Measurements from ENCODE around the gene HCN2. TPM values are rescaled to one million over a fixed set of nuclear protein-coding genes. Genes with fewer than 3 reads are reported as not detected.
A peak's percentile ranks its signal among the peaks of the same experiment; 100 is the strongest.

HCN2 gene
- total and polyA plus RNA-seq, 10 of the 15 experiments (the other 5 are each of a cell fraction or from before 2014, with no cell fraction given): 0.01 to 0.54 (median 0.08) TPM; not detected in 4

DNA sequence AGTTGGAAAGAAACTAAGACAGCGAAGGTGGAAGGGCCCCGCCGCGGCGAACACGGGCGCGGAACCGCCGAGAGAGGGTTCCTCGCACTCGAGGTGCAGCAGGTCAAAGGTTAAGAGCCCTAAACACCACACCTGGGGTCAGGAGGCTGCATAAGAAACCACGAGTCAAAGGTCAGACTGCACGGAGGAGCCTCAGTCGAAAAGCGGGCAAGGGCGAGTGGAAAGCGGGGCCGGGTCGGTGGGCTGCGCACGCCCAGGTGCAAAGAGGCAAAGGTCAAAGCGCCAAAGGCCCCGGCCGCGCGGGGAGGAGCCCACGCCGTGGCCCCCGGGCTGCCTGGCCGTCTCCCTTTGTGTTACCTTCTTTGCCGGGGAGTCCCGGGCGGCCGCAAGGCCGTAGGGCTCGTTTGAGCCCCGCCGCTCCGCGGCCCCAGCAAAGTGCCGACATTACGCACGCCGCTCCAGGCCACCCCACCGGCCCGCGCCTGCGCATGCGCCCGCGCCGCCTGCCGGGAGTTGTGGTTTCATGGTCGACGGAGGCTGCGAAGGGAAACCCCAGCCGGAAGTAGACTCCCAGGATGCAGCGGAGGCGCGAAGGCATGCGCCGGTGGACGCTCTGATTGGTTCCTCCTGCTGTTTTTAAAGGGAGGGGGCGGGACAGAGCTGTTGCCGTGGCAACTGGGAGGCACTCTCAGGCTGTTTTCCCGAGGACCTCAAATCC is 43.5 kb downstream of the HCN2 start, which contains the start of gene POLRMT (continued):
- no peak for TF ChIP-seq MTA3 (IDR thresholded peaks at IDR 0.05; ENCODE audit: borderline replicate concordance, low read length)
- no peak for TF ChIP-seq ZBED1 (IDR thresholded peaks at IDR 0.05; ENCODE audit: borderline replicate concordance)
- no peak for TF ChIP-seq HDGF (IDR thresholded peaks at IDR 0.05)
- TF ChIP-seq SUZ12 (IDR thresholded peaks at IDR 0.05; ENCODE audit: unreplicated experiment): no peak
- TF ChIP-seq TBL1XR1 (IDR thresholded peaks at IDR 0.05; ENCODE audit: low read depth, low read length): no peak
- no peak for TF ChIP-seq PAX8 (IDR thresholded peaks at IDR 0.05)
- TF ChIP-seq NFXL1 (IDR thresholded peaks at IDR 0.05; ENCODE audit: borderline replicate concordance): no peak
- no peak for TF ChIP-seq MYB (IDR thresholded peaks at IDR 0.05; ENCODE audit: borderline replicate concordance, low read depth, low read length)
- TF ChIP-seq FOS (IDR thresholded peaks at IDR 0.05; ENCODE audit: borderline replicate concordance, extremely low read depth, insufficient read length): no peak
- TF ChIP-seq HSF1 (IDR thresholded peaks at IDR 0.05; ENCODE audit: low read depth, low read length): no peak
- no peak for TF ChIP-seq EED (IDR thresholded peaks at IDR 0.05; ENCODE audit: low read depth)
- TF ChIP-seq ESRRA (IDR thresholded peaks at IDR 0.05; ENCODE audit: low read length): peak; percentile 50; the same call in 1 of the 2 replicates
- TF ChIP-seq SP1 (IDR thresholded peaks at IDR 0.05; ENCODE audit: low read depth, low read length): peak; percentile 90
- peak; percentile 56; the same call in 1 of the 2 replicates for TF ChIP-seq SIN3A (IDR thresholded peaks at IDR 0.05; ENCODE audit: low read depth, low read length)
- no peak for TF ChIP-seq ZNF384 (IDR thresholded peaks at IDR 0.05; ENCODE audit: borderline replicate concordance, low read depth, low read length)
- no peak for TF ChIP-seq TCF7 (IDR thresholded peaks at IDR 0.05; ENCODE audit: borderline replicate concordance)
- no peak for TF ChIP-seq POU2F2 (IDR thresholded peaks at IDR 0.05; ENCODE audit: borderline replicate concordance, low read depth, low read length)
- 0 out of 2 replicates have a peak, but pooled peaks have one; percentile 33 for TF ChIP-seq NBN (IDR thresholded peaks at IDR 0.05)
- TF ChIP-seq BMI1 (IDR thresholded peaks at IDR 0.05; ENCODE audit: borderline replicate concordance): peak; percentile 98
- TF ChIP-seq CHD4 (IDR thresholded peaks at IDR 0.05): no peak
- TF ChIP-seq USF1 (IDR thresholded peaks at IDR 0.05; ENCODE audit: borderline replicate concordance, extremely low read length, insufficient read depth, low read depth, low read length): no peak
- TF ChIP-seq EGR1 (IDR thresholded peaks at IDR 0.05; ENCODE audit: borderline replicate concordance in 1 of 2, low read depth in 2 of 2, low read length in 2 of 2): no peak; a peak in 1 of 3 replicates
- no peak for TF ChIP-seq ZNF274 (IDR thresholded peaks at IDR 0.05; ENCODE audit: insufficient read depth, insufficient read length)
- no peak for TF ChIP-seq E2F4 (IDR thresholded peaks at IDR 0.05; ENCODE audit: low read depth, low read length)
- TF ChIP-seq, protein P1, sequence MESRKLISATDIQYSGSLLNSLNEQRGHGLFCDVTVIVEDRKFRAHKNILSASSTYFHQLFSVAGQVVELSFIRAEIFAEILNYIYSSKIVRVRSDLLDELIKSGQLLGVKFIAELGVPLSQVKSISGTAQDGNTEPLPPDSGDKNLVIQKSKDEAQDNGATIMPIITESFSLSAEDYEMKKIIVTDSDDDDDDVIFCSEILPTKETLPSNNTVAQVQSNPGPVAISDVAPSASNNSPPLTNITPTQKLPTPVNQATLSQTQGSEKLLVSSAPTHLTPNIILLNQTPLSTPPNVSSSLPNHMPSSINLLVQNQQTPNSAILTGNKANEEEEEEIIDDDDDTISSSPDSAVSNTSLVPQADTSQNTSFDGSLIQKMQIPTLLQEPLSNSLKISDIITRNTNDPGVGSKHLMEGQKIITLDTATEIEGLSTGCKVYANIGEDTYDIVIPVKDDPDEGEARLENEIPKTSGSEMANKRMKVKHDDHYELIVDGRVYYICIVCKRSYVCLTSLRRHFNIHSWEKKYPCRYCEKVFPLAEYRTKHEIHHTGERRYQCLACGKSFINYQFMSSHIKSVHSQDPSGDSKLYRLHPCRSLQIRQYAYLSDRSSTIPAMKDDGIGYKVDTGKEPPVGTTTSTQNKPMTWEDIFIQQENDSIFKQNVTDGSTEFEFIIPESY (IDR thresholded peaks at IDR 0.05): no peak
- TF ChIP-seq, protein P2, sequence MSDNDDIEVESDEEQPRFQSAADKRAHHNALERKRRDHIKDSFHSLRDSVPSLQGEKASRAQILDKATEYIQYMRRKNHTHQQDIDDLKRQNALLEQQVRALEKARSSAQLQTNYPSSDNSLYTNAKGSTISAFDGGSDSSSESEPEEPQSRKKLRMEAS (IDR thresholded peaks at IDR 0.05; ENCODE audit: low read depth, low read length): peak; percentile 77
- TF ChIP-seq SMAD1 (IDR thresholded peaks at IDR 0.05; ENCODE audit: low read depth, partially characterized antibody): no peak
